NCI-H2227 (cell line): ENCODE results near the gene EHD1.
A peak's percentile ranks its signal among the peaks of the same experiment; 100 is the strongest.

Experiments used
- DNase-seq: peaks from one replicate; lab custom pipeline; 2025; ENCODE audit not compliant: unreplicated experiment; lab: John Stamatoyannopoulos, UW

The EHD1 gene

GRCh38 chr11:64845129-64845775 is 33.2 kb downstream of the EHD1 start:
- no peak for DNase-seq

- peak; percentile 79 for DNase-seq
Observed at GRCh38 chr11:64844330-64845128, 33.9 kb downstream of the EHD1 start, which contains the start of gene CDC42BPG. CDC42BPG (minus strand) TSS chr11:64844653; CDS start chr11:64844569, 84 bp downstream.

- no peak for DNase-seq
Observed at GRCh38 chr11:64843686-64844329, 34.6 kb downstream of the EHD1 start.

- DNase-seq, result no peak
Observed at GRCh38 chr11:64842851-64843685, 35.4 kb downstream of the EHD1 start.

GRCh38 chr11:64842366-64842759 is 36.1 kb downstream of the EHD1 start:
- DNase-seq, result no peak

GRCh38 chr11:64841592-64842365 is 36.6 kb downstream of the EHD1 start:
- no peak for DNase-seq

- no peak for DNase-seq
Observed at GRCh38 chr11:64839887-64840782, 38.3 kb downstream of the EHD1 start.

- no peak for DNase-seq
Observed at GRCh38 chr11:64839335-64839734, 39.1 kb downstream of the EHD1 start.

GRCh38 chr11:64838600-64839334 is 39.7 kb downstream of the EHD1 start:
- DNase-seq, result no peak

- no peak for DNase-seq
Observed at GRCh38 chr11:64837887-64838351, 40.5 kb downstream of the EHD1 start.

GRCh38 chr11:64836448-64837072 is 41.9 kb downstream of the EHD1 start:
- DNase-seq, result no peak

GRCh38 chr11:64835616-64836447 is 42.6 kb downstream of the EHD1 start:
- DNase-seq, result no peak

- no peak for DNase-seq
Observed at GRCh38 chr11:64834723-64835615, 43.5 kb downstream of the EHD1 start.

GRCh38 chr11:64834031-64834722 is 44.2 kb downstream of the EHD1 start:
- DNase-seq, result no peak

- DNase-seq, result no peak
Observed at GRCh38 chr11:64833509-64833908, 44.9 kb downstream of the EHD1 start.

GRCh38 chr11:64833198-64833502 is 45.3 kb downstream of the EHD1 start:
- DNase-seq, result no peak
